Endothelial cell of umbilical vein (primary cell): ENCODE results near the gene MS4A14. TPM values are rescaled to one million over a fixed set of nuclear protein-coding genes. Genes with fewer than 3 reads are reported as not detected.

ENCODE experiments used
- BruUV-seq: library from RNA; stranded (reverse); fragments of 400-500 nt; replicated peaks from 2 replicates; lab custom pipeline; 2021; lab: Mats Ljungman, UMichigan
- CTCF ChIA-PET: fragments of 300-600, 350-600 bp; sonication (Branson Sonifier 250); formaldehyde crosslinking; loops from one replicate; lab custom pipeline; 2021; ENCODE audit warnings: antibody characterized with exemption, inconsistent platforms; lab: Charles Lee
- POLR2A ChIA-PET: fragments of 300-600, 350-600 bp; sonication (Branson Sonifier 250); formaldehyde crosslinking; loops from one replicate; lab custom pipeline; 2021; ENCODE audit warnings: antibody characterized with exemption, inconsistent platforms; lab: Charles Lee
- DNase-seq: peaks from one replicate; pipeline ENCODE4 v3.0.0-alpha.2; 2011; ENCODE audit warnings: low read depth, low spot score
- FAIRE-seq: peaks from 2 replicates; lab custom pipeline; 2011; peaks lifted over from hg19 to GRCh38; lab: Jason Lieb, UNC
- H2AFZ ChIP-seq: 2 replicates; pipeline ENCODE4 v1.6.0; 2012; ENCODE audit warnings: low read depth, low read length, control low read depth, inconsistent platforms
- H3K27ac ChIP-seq: 2 replicates; pipeline ENCODE4 v1.5.1; 2011; ENCODE audit warnings: low read depth, mild to moderate bottlenecking, control low read depth, low read length, moderate library complexity; ENCODE audit not compliant: insufficient read depth
- H3K27me3 ChIP-seq, 2 experiments: 2 replicates each; pipeline versions ENCODE4 v1.6.0 to v1.6.1; 2011; ENCODE audit warnings: low read length in 2 of 2, mixed read lengths in 1 of 2; ENCODE audit not compliant: control insufficient read depth in 2 of 2, insufficient read depth in 2 of 2
- H3K36me3 ChIP-seq, 2 experiments: 2 replicates in 1 of 2; 3 replicates in 1 of 2; pipeline ENCODE4 v1.5.1; 2011; ENCODE audit warnings: low read length in 2 of 2, mild to moderate bottlenecking in 1 of 2, moderate library complexity in 1 of 2; ENCODE audit not compliant: control insufficient read depth in 2 of 2, insufficient read depth in 2 of 2; ENCODE audit errors: extremely low read depth in 1 of 2
- H3K4me1 ChIP-seq: 3 replicates; pipeline ENCODE4 v1.5.1; 2011; ENCODE audit warnings: mild to moderate bottlenecking, low read length; ENCODE audit not compliant: control insufficient read depth, insufficient read depth; ENCODE audit errors: extremely low read depth
- H3K4me2 ChIP-seq: 2 replicates; pipeline ENCODE4 v1.6.1; 2011; ENCODE audit warnings: low read length, control low read depth, mixed read lengths; ENCODE audit not compliant: insufficient read depth
- H3K4me3 ChIP-seq, 3 experiments: fragments of 200-600 bp in 1 of 3; sonication (generic), shearing (Covaris generic) in 1 of 3; replicated peaks in 1 of 3; 2 replicates each; pipeline ENCODE4 v1.5.1; 2011 to 2016; ENCODE audit warnings: control low read depth in 3 of 3, low read length in 3 of 3, mild to moderate bottlenecking in 2 of 3, inconsistent platforms in 1 of 3, low read depth in 1 of 3, moderate library complexity in 1 of 3; ENCODE audit not compliant: insufficient read depth in 1 of 3
- H3K79me2 ChIP-seq: 2 replicates; pipeline ENCODE4 v1.6.0; 2012; ENCODE audit warnings: low read length, inconsistent platforms; ENCODE audit not compliant: control insufficient read depth, insufficient read depth
- H3K9ac ChIP-seq: replicated peaks from 2 replicates; pipeline ENCODE3; 2011; ENCODE audit warnings: low read length, control low read depth; ENCODE audit not compliant: insufficient read depth; ENCODE audit errors: extremely low read depth
- H3K9me1 ChIP-seq: replicated peaks from 3 replicates; pipeline ENCODE4 v1.6.0; 2011; ENCODE audit warnings: mild to moderate bottlenecking, low read length; ENCODE audit not compliant: control insufficient read depth, insufficient read depth; ENCODE audit errors: extremely low read depth
- H3K9me3 ChIP-seq: replicated peaks from 2 replicates; pipeline ENCODE4 v1.5.1; 2012; ENCODE audit warnings: low read length, inconsistent platforms; ENCODE audit not compliant: control insufficient read depth, insufficient read depth
- H4K20me1 ChIP-seq: replicated peaks from 2 replicates; pipeline ENCODE3; 2011; ENCODE audit warnings: mild to moderate bottlenecking, low read length; ENCODE audit not compliant: control insufficient read depth, insufficient read depth; ENCODE audit errors: extremely low read depth
- EZH2 ChIP-seq: IDR thresholded peaks from 2 replicates; pipeline ENCODE4 v1.6.1; 2012; ENCODE audit warnings: borderline replicate concordance, low read depth, mild to moderate bottlenecking, moderate library complexity, low read length, inconsistent platforms; ENCODE audit not compliant: severe bottlenecking
- FOS ChIP-seq: IDR thresholded peaks from 2 replicates; pipeline ENCODE4 v1.6.1; 2011; ENCODE audit warnings: mild to moderate bottlenecking, low read length, moderate library complexity, borderline replicate concordance; ENCODE audit not compliant: insufficient read depth
- GATA2 ChIP-seq: IDR thresholded peaks from 2 replicates; pipeline ENCODE4 v1.7.0; 2011; ENCODE audit warnings: low read depth, mild to moderate bottlenecking, moderate library complexity, mixed read lengths, low read length; ENCODE audit not compliant: insufficient read length, insufficient read depth
- JUN ChIP-seq: IDR thresholded peaks from 2 replicates; pipeline ENCODE4 v1.6.1; 2011; ENCODE audit warnings: borderline replicate concordance, low read depth; ENCODE audit not compliant: insufficient read length, insufficient read depth
- MAX ChIP-seq: IDR thresholded peaks from 2 replicates; pipeline ENCODE4 v1.6.1; 2011; ENCODE audit not compliant: insufficient read depth, insufficient read length
- MYC ChIP-seq: IDR thresholded peaks from one replicate; pipeline ENCODE4 v1.6.1; 2011; ENCODE audit warnings: mild to moderate bottlenecking, low read depth, low read length
- POLR2A ChIP-seq: IDR thresholded peaks from 2 replicates; pipeline ENCODE4 v1.6.1; 2012; ENCODE audit warnings: low read depth, mild to moderate bottlenecking, control low read depth, low read length
- POLR2AphosphoS5 ChIP-seq: IDR thresholded peaks from 2 replicates; pipeline ENCODE4 v1.6.1; 2012; ENCODE audit warnings: low read depth, mild to moderate bottlenecking, control low read depth, low read length, moderate library complexity; ENCODE audit not compliant: insufficient read depth
- dilution Hi-C: fragments of 300-500 bp; cut with MboI; formaldehyde crosslinking; loops from one replicate; pipeline ENCODE4 v1.15.0; 2019; ENCODE audit warnings: low sequenced_read_pairs; ENCODE audit not compliant: extremely low pct_ligation_motif_present
- intact Hi-C: fragments of 100-400 bp; cut with micrococcal nuclease; formaldehyde crosslinking; loops from one replicate; pipeline ENCODE4 v1.10.0; 2022
- polyA plus RNA-seq, 4 experiments: library from polyadenylated mRNA; depleted of rRNA in 3 of 4; stranded (reverse) in 3 of 4; unstranded in 1 of 4; fragments of >200 nt; gene quantifications; 2 replicates each; pipeline versions ENCODE4 v1.2.1 to v1.2.3, GENCODE V29; 2011 to 2012; ENCODE audit warnings: missing spikeins in 1 of 4
- total RNA-seq: library from RNA; stranded (reverse); gene quantifications from 2 replicates; pipeline ENCODE4 v1.2.3, GENCODE V29; 2021
- TF ChIP-seq, protein P1 (sequence below), 2 donors: IDR thresholded peaks; 1 replicate in 1 of 2; 2 replicates in 1 of 2; pipeline ENCODE4 v1.5.1; 2011; ENCODE audit warnings: low read length in 2 of 2, mild to moderate bottlenecking in 2 of 2, moderate library complexity in 2 of 2, control low read depth in 1 of 2, inconsistent platforms in 1 of 2, low read depth in 1 of 2; ENCODE audit not compliant: insufficient read depth in 1 of 2; ENCODE audit errors: extremely low read depth in 1 of 2

MS4A14 gene
- total and polyA plus RNA-seq, 2 donors (not counting 3 experiments of a cell fraction or from before 2014, with no cell fraction given) = not detected

- ChIA-PET CTCF (interaction anchor here (1.5 to 8.5 kb wide), 5 partner anchors 13 to 83 kb away, joined by 4 to 85 read pairs (median 67); no protein-coding TSS in a partner anchor), POLR2A (no interaction called here)
- no peak for TF ChIP-seq GATA2
- TF ChIP-seq EZH2 = no peak
- no peak for TF ChIP-seq FOS
- TF ChIP-seq MYC = no peak
- TF ChIP-seq, protein P1, sequence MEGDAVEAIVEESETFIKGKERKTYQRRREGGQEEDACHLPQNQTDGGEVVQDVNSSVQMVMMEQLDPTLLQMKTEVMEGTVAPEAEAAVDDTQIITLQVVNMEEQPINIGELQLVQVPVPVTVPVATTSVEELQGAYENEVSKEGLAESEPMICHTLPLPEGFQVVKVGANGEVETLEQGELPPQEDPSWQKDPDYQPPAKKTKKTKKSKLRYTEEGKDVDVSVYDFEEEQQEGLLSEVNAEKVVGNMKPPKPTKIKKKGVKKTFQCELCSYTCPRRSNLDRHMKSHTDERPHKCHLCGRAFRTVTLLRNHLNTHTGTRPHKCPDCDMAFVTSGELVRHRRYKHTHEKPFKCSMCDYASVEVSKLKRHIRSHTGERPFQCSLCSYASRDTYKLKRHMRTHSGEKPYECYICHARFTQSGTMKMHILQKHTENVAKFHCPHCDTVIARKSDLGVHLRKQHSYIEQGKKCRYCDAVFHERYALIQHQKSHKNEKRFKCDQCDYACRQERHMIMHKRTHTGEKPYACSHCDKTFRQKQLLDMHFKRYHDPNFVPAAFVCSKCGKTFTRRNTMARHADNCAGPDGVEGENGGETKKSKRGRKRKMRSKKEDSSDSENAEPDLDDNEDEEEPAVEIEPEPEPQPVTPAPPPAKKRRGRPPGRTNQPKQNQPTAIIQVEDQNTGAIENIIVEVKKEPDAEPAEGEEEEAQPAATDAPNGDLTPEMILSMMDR (IDR thresholded peaks at IDR 0.05; ENCODE audit: extremely low read depth in 1 of 2, insufficient read depth in 1 of 2, low read depth in 1 of 2, low read length in 2 of 2) = no peak
- TF ChIP-seq MAX = no peak
- TF ChIP-seq POLR2AphosphoS5 = no peak
- no peak for TF ChIP-seq POLR2A
- TF ChIP-seq JUN = no peak
- H3K9ac ChIP-seq = no peak overlapping the region
- H3K4me1 ChIP-seq = no peaks in the 10 kb centered on the region
- no peaks in the 10 kb centered on the region for H3K9me1 ChIP-seq
- dilution Hi-C loops (no loop called here), intact Hi-C loops (no loop called here)
- no peak overlapping the region for H3K4me2 ChIP-seq
- H3K4me3 ChIP-seq = no peak overlapping the region
- peaks cover 27 to 30% of the 10 kb centered on the region in 2 experiments for H3K27me3 ChIP-seq
- FAIRE-seq (no peak), DNase-seq (no peak)
- no peaks in the 10 kb centered on the region for H4K20me1 ChIP-seq
- no peaks in the 10 kb centered on the region for H3K36me3 ChIP-seq
- no peak overlapping the region for H3K27ac ChIP-seq
- no TSS peak for BruUV-seq
- no peaks in the 10 kb centered on the region for H3K9me3 ChIP-seq
- H2AFZ ChIP-seq = no peak overlapping the region
- no peaks in the 10 kb centered on the region for H3K79me2 ChIP-seq
These were observed 49.0 kb upstream of the MS4A14 start for GRCh38 chr11:60347084-60347797.
